ENCODE data around the gene RHOD.

The RHOD gene

DNA sequence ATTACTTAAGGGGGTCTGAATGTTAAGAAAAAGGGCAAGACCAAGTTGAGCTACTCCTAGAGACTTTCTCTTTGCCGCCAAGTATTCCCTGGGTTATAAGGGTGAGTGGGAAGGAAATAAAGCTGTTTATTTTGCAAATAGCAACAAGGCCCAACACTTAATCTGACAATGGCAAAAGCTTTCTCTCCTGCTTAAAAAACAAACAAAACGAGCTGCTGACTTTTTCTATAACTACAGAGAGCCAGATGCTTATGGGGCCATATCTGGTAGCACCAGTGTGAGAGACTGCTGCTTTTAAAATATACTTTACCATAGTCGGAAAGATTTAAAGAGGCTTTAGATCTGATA lies 60.1 kb downstream of the RHOD start:
- no peak for DNase-seq (ENCODE audit: low read depth in 2 of 2)

DNA sequence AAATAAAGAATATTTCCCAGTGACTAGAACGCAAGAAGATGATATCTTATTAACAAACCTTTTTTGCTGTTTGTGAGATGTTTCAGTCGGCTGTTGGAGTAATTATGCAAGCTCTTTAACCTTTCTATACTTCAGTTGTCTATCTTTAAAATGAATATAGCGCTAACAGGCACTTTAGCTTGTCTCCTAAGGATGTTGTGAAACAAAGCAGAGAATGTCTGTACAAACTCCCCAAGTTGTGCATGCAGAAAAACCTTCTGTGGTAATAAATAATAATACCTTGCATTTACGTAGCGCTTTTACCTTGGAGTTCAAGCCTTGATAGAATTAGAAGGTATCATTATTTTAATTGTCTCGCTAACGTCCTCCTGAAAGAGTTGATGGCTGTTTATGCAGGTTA lies 60.5 kb downstream of the RHOD start:
- DNase-seq (ENCODE audit: low read depth in 2 of 2) = no peak

DNA sequence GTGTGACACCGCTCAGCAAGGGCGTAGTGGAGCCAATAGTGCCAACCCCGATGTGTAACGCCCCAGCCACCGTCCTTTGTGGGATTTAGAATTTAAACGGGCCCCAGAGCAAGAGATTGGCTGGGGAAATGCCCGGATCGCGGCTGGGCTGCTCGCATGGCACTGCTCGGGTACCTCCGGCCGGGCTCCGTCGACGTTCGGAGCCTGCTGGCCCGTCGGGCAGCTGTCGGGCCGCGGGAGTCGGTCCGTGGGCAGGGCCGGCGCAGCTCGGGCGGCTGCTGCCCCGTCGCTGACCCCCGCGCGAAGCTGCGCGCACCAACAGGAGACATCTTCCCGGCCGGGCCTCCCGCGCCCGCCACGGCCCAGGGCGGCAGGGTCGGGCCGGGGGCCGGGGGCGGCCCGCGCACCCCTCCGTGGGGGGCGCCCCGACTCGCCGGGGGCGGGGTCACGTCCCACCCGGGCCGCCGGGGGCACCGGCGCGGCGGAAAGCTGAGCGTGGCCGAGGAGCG lies 61.1 kb downstream of the RHOD start:
- peak in 1 of 2 donors; percentile 22 for DNase-seq (ENCODE audit: low read depth in 2 of 2)

DNA sequence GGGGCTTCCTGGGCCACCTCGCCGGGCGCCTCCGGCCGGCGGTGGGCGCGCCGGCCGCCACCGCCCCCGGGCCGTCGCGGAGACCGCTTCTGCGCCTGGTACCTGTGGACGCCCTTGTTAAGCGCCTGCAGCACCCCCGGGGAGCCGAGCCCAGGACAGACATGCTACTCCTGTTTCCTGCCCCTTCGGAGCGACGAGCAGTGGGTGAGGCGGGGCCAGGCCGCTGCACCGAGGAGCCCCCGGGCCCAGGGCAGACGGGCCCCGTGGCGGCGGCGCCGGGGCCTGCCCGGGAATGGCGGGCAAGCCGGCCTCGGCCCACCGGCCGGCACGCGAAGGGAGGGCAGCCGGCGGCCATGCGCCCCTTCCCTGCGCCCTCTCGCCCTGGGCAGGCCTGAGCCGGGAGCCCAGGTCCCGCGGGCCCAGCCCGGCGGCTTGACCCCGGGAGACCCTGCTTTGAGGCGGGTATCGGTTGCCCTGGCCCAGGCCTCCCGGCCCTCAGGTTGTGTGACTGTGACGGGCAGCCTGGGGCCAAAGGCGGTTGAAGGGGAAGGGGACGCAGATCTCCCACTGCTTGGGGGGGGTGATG lies 61.6 kb downstream of the RHOD start:
- DNase-seq (ENCODE audit: low read depth in 2 of 2) = peak in 1 of 2 donors; percentile 34

DNA sequence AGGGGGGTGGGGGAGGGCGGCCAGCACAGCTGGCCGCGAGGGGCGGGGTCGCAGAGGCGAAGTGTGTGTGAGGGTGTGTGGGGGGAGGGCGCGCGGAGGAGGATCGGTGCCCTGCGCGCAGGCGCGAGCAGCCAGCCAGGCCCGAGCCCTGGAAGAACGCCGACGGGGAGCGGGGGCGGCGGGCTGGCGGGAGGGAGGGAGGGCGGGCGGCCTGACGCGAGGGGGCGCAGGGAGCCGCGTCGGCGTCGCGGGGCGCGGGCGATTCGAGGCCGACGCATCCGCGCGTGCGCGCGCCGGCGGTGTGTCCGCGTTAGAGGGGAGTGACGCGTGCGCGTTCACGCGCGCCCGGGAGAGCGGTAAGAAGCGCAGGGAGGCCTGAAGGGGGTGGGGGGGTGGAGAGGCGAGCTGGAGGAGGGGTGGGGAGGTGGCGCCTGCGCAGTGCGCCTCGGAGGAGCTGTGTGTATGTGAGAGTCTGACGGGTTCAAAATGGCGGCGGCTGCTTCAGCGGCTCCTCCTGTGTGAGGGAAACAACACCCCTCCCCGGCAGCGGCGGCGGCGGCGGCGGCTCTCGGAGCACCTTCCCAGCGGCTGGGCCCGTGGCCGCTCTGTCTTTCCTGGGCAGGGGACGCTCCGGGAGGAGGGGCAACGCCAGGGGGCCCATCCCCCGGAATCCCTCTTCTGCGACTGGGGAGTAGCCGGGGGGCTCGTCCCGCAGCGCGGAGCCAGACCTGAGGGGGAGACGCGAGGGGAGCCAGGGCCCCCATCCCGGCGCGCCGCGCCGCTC lies 62.3 kb downstream of the RHOD start, which contains the start of gene KDM2A:
KDM2A (plus strand) TSS at position 463 of the 784 bp plus-strand sequence. CDS start 2,054 bp downstream, outside the sequence.
- DNase-seq (ENCODE audit: low read depth in 2 of 2) = peak; percentile 98 to 99

DNA sequence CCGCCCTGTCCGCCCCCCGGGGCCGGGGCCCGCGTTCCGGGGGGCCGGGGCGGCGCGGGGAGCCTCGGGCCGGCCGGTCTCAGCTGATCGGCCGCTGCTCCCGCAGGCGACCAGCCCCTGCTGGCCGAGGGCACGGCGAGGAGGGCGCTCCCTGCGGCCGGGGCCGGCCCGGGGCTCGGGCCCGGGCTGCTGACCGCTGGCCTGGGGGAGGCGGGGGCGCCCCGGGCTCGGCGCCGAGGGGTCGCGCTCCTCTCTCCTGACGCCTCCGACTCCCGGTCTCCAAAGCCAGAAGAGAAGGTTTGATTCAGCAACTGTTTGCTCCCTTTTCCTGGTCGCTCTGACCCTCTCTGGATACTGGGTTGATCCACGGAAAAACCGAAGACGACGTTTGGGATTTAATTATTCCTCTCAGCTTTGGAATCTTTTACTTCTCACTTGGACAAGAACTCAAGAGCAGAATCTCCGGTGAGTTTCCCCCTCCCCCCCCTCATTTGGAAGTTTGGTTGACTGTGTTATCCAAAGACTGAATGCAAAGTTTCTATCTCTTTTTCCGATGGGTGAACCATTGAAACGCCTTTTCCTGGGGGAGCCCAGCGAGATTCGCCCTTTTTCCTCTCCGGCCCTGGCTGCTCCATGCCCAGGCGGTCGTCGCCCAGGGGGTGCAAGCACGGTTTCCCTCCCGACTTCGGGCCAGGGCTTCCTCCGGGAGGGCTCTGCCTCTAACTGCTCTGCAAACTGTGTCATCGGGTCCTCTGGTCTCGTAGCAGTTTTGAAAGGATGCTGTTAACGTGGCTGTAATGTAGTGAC lies 63.1 kb downstream of the RHOD start:
- no peak for DNase-seq (ENCODE audit: low read depth in 2 of 2)

DNA sequence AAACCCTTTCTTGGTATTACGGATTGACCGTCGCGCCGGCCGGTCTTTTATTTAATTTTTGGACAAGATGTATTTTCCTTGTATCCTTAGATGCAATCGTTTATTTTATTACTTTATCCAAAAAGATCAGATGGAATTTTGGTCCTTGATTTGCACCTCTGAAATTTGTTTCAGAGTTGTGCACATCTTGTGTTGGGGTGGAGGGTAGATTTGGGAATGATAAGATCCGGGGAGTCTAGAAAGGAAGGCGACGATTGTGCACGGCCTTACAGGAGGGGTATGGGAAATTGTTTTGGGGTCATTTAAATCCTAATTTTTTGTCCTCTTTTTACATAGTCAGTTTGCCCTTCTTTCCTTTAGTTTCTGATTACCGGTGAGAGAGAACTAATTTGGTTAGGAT lies 63.8 kb downstream of the RHOD start:
- DNase-seq (ENCODE audit: low read depth in 2 of 2) = no peak

DNA sequence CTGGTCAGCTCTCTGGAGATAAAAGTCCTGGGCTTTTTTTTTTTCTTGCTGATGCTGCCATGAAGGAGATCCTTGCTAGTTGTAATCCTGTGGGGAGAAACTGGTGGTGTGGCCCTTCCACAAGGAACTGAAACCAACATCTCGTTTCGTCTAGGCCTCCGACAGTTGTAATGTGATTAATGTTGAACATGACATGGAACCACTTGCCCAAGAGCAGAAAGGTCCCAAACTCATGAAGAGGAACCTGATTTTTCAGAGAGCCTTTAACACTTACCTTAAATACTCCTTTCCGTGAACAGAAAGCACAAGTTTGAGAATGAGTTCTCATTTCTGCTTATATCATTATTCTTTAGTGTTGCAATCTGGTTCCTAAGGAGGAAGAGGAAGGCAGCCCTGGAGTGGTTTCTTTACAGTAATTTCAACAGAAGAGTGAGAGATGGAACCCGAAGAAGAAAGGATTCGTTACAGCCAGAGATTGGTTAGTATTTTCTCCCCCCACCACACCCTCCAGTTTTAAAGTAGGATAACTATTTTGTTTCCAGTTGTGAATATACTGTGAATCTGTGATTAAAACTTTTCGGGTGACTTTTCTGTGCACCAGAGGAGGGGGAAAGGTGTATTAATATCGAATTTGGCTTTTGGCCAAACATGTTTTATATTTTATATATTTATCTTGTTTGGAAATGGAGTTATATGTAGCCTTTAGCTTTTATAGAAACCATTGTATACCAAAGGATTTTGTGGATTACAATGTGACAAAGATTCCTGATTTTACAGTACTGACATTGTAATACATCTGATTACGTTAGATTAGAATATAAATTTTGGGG lies 64.4 kb downstream of the RHOD start:
- no peak for DNase-seq (ENCODE audit: low read depth in 2 of 2)
